ENCODE measurements around the gene MPG.

DNA sequence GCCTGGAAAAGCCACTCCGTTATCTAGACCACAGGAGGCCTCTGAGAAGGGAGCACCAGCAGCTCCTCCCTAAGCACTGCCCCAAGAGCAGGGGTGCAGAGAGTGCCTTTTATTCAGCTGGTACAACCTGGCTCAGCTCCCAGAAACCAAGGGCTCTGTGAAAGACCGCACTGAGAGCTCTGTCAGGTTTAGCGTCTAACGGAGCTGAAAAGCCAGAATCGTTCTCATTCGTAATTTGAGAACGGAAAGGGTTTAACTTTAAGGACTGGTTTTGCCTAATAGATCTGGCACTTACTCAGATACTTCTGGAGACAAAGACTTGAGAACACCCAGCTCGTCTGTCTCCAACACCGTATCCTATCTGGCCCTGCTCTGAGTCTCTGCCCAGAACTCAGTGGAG lies 13.5 kb downstream of the MPG start:
- TF ChIP-seq, protein P1, sequence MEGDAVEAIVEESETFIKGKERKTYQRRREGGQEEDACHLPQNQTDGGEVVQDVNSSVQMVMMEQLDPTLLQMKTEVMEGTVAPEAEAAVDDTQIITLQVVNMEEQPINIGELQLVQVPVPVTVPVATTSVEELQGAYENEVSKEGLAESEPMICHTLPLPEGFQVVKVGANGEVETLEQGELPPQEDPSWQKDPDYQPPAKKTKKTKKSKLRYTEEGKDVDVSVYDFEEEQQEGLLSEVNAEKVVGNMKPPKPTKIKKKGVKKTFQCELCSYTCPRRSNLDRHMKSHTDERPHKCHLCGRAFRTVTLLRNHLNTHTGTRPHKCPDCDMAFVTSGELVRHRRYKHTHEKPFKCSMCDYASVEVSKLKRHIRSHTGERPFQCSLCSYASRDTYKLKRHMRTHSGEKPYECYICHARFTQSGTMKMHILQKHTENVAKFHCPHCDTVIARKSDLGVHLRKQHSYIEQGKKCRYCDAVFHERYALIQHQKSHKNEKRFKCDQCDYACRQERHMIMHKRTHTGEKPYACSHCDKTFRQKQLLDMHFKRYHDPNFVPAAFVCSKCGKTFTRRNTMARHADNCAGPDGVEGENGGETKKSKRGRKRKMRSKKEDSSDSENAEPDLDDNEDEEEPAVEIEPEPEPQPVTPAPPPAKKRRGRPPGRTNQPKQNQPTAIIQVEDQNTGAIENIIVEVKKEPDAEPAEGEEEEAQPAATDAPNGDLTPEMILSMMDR (IDR thresholded peaks at IDR 0.05), result no peak
- no peak for TF ChIP-seq EP300 (IDR thresholded peaks at IDR 0.05; ENCODE audit: low read depth)
- no peak for TF ChIP-seq POLR2A (IDR thresholded peaks at IDR 0.05)
- no peak for TF ChIP-seq POLR2AphosphoS5 (IDR thresholded peaks at IDR 0.05)
